ENCODE results near the gene OBP2B. TPM values are rescaled to one million over a fixed set of nuclear protein-coding genes. Genes with fewer than 3 reads are reported as not detected.
"Not testable (repeated sequence)": the region's sequence is repeated elsewhere in the genome, so short reads cannot be mapped to it uniquely, and the experiment has no call there.

Gene OBP2B
- polyA plus RNA-seq, 2 donors, result not detected

- Histone ChIP-seq H3K36me3 (ENCODE audit: control insufficient read depth in 2 of 2, insufficient read depth in 2 of 2, low read length in 1 of 2) (peaks cover 0 to 7% of the 10 kb centered on the region in 2 donors), H3K4me3 (ENCODE audit: low read depth in 1 of 2, low read length in 2 of 2) (peak overlapping the region in 1 of 2 donors; percentile 19), H3K4me1 (ENCODE audit: control insufficient read depth in 2 of 2, insufficient read depth in 2 of 2, low read length in 1 of 2) (peaks cover 8 to 12% of the 10 kb centered on the region in 2 donors), H3K9me3 (ENCODE audit: control insufficient read depth in 2 of 2, insufficient read depth in 1 of 2, low read depth in 1 of 2, low read length in 1 of 2) (no peaks in the 10 kb centered on the region), H3K27me3 (ENCODE audit: control insufficient read depth in 1 of 2, insufficient read depth in 2 of 2, low read length in 2 of 2) (no peaks in the 10 kb centered on the region), H3K27ac (ENCODE audit: low read depth in 2 of 2, low read length in 1 of 2) (peak overlapping the region; percentile 95 to 96)
- WGBS, 2 donors, result 44 to 53% methylated on average over 11 of the region's 11 CpGs
Observed at GRCh38 chr9:133251773-133252172, 42.7 kb upstream of the OBP2B start.

- H3K27ac ChIP-seq (ENCODE audit: low read depth in 2 of 2, low read length in 1 of 2), result peak overlapping the region; percentile 95 to 96
- H3K36me3 ChIP-seq (ENCODE audit: control insufficient read depth in 2 of 2, insufficient read depth in 2 of 2, low read length in 1 of 2); H3K4me3 ChIP-seq (ENCODE audit: low read depth in 1 of 2, low read length in 2 of 2); H3K9me3 ChIP-seq (ENCODE audit: control insufficient read depth in 2 of 2, insufficient read depth in 1 of 2, low read depth in 1 of 2, low read length in 1 of 2); H3K27me3 ChIP-seq (ENCODE audit: control insufficient read depth in 1 of 2, insufficient read depth in 2 of 2, low read length in 2 of 2): not testable (repeated sequence)
- H3K4me1 ChIP-seq (ENCODE audit: control insufficient read depth in 2 of 2, insufficient read depth in 2 of 2, low read length in 1 of 2), result peaks cover 11 to 12% of the 10 kb centered on the region in 2 donors
- WGBS, 2 donors, result 79 to 86% methylated on average over 6 of the region's 6 CpGs
Observed at GRCh38 chr9:133251221-133251620, 42.2 kb upstream of the OBP2B start.

GRCh38 chr9:133250741-133251170 is 41.7 kb upstream of the OBP2B start:
- Histone ChIP-seq H3K4me3 (ENCODE audit: low read depth in 1 of 2, low read length in 2 of 2) (no peak overlapping the region), H3K4me1 (ENCODE audit: control insufficient read depth in 2 of 2, insufficient read depth in 2 of 2, low read length in 1 of 2) (peaks cover 11 to 12% of the 10 kb centered on the region in 2 donors), H3K27ac (ENCODE audit: low read depth in 2 of 2, low read length in 1 of 2) (peak overlapping the region; percentile 87 to 96), H3K27me3 (ENCODE audit: control insufficient read depth in 1 of 2, insufficient read depth in 2 of 2, low read length in 2 of 2) (no peaks in the 10 kb centered on the region), H3K36me3 (ENCODE audit: control insufficient read depth in 2 of 2, insufficient read depth in 2 of 2, low read length in 1 of 2) (peaks cover 0 to 4% of the 10 kb centered on the region in 2 donors), H3K9me3 (ENCODE audit: control insufficient read depth in 2 of 2, insufficient read depth in 1 of 2, low read depth in 1 of 2, low read length in 1 of 2) (no peaks in the 10 kb centered on the region)
- 52% methylated on average over 5 of the region's 5 CpGs for WGBS, 2 donors

- Histone ChIP-seq H3K27ac (ENCODE audit: low read depth in 2 of 2, low read length in 1 of 2) (no peak overlapping the region), H3K9me3 (ENCODE audit: control insufficient read depth in 2 of 2, insufficient read depth in 1 of 2, low read depth in 1 of 2, low read length in 1 of 2) (no peaks in the 10 kb centered on the region), H3K27me3 (ENCODE audit: control insufficient read depth in 1 of 2, insufficient read depth in 2 of 2, low read length in 2 of 2) (no peaks in the 10 kb centered on the region), H3K4me1 (ENCODE audit: control insufficient read depth in 2 of 2, insufficient read depth in 2 of 2, low read length in 1 of 2) (peaks cover 11 to 12% of the 10 kb centered on the region in 2 donors), H3K36me3 (ENCODE audit: control insufficient read depth in 2 of 2, insufficient read depth in 2 of 2, low read length in 1 of 2) (no peaks in the 10 kb centered on the region), H3K4me3 (ENCODE audit: low read depth in 1 of 2, low read length in 2 of 2) (no peak overlapping the region)
- 92 to 100% methylated on average over 1 of the region's 1 CpG for WGBS, 2 donors
Observed at GRCh38 chr9:133249337-133249736, 40.3 kb upstream of the OBP2B start.

GRCh38 chr9:133248726-133249295 is 39.8 kb upstream of the OBP2B start:
- no peak overlapping the region for H3K4me3 ChIP-seq (ENCODE audit: low read depth in 1 of 2, low read length in 2 of 2)
- no peaks in the 10 kb centered on the region for H3K27me3 ChIP-seq (ENCODE audit: control insufficient read depth in 1 of 2, insufficient read depth in 2 of 2, low read length in 2 of 2)
- 85 to 86% methylated on average over 8 of the region's 8 CpGs for WGBS, 2 donors
- peaks cover 11 to 12% of the 10 kb centered on the region in 2 donors for H3K4me1 ChIP-seq (ENCODE audit: control insufficient read depth in 2 of 2, insufficient read depth in 2 of 2, low read length in 1 of 2)
- no peaks in the 10 kb centered on the region for H3K36me3 ChIP-seq (ENCODE audit: control insufficient read depth in 2 of 2, insufficient read depth in 2 of 2, low read length in 1 of 2)
- H3K27ac ChIP-seq (ENCODE audit: low read depth in 2 of 2, low read length in 1 of 2), result no peak overlapping the region
- no peaks in the 10 kb centered on the region for H3K9me3 ChIP-seq (ENCODE audit: control insufficient read depth in 2 of 2, insufficient read depth in 1 of 2, low read depth in 1 of 2, low read length in 1 of 2)

GRCh38 chr9:133247632-133248031 is 38.6 kb upstream of the OBP2B start:
- 77 to 82% methylated on average over 5 to 6 of the region's 6 CpGs for WGBS, 2 donors
- Histone ChIP-seq H3K36me3 (ENCODE audit: control insufficient read depth in 2 of 2, insufficient read depth in 2 of 2, low read length in 1 of 2) (no peaks in the 10 kb centered on the region), H3K4me3 (ENCODE audit: low read depth in 1 of 2, low read length in 2 of 2) (no peak overlapping the region), H3K9me3 (ENCODE audit: control insufficient read depth in 2 of 2, insufficient read depth in 1 of 2, low read depth in 1 of 2, low read length in 1 of 2) (no peaks in the 10 kb centered on the region), H3K27ac (ENCODE audit: low read depth in 2 of 2, low read length in 1 of 2) (no peak overlapping the region), H3K4me1 (ENCODE audit: control insufficient read depth in 2 of 2, insufficient read depth in 2 of 2, low read length in 1 of 2) (peaks cover 11% of the 10 kb centered on the region in 2 donors), H3K27me3 (ENCODE audit: control insufficient read depth in 1 of 2, insufficient read depth in 2 of 2, low read length in 2 of 2) (no peaks in the 10 kb centered on the region)

GRCh38 chr9:133246991-133247390 is 37.9 kb upstream of the OBP2B start:
- no peaks in the 10 kb centered on the region for H3K36me3 ChIP-seq (ENCODE audit: control insufficient read depth in 2 of 2, insufficient read depth in 2 of 2, low read length in 1 of 2)
- peaks cover 5 to 10% of the 10 kb centered on the region in 2 donors for H3K4me1 ChIP-seq (ENCODE audit: control insufficient read depth in 2 of 2, insufficient read depth in 2 of 2, low read length in 1 of 2)
- WGBS, 2 donors, result 87 to 88% methylated on average over 6 of the region's 6 CpGs
- no peak overlapping the region for H3K27ac ChIP-seq (ENCODE audit: low read depth in 2 of 2, low read length in 1 of 2)
- H3K27me3 ChIP-seq (ENCODE audit: control insufficient read depth in 1 of 2, insufficient read depth in 2 of 2, low read length in 2 of 2), result no peaks in the 10 kb centered on the region
- no peaks in the 10 kb centered on the region for H3K9me3 ChIP-seq (ENCODE audit: control insufficient read depth in 2 of 2, insufficient read depth in 1 of 2, low read depth in 1 of 2, low read length in 1 of 2)
- H3K4me3 ChIP-seq (ENCODE audit: low read depth in 1 of 2, low read length in 2 of 2), result no peak overlapping the region

GRCh38 chr9:133246562-133246961 is 37.5 kb upstream of the OBP2B start:
- 83 to 84% methylated on average over 16 of the region's 16 CpGs for WGBS, 2 donors

GRCh38 chr9:133242991-133243390 is 33.9 kb upstream of the OBP2B start:
- Histone ChIP-seq H3K36me3 (ENCODE audit: control insufficient read depth in 2 of 2, insufficient read depth in 2 of 2, low read length in 1 of 2) (no peaks in the 10 kb centered on the region), H3K9me3 (ENCODE audit: control insufficient read depth in 2 of 2, insufficient read depth in 1 of 2, low read depth in 1 of 2, low read length in 1 of 2) (no peaks in the 10 kb centered on the region), H3K27me3 (ENCODE audit: control insufficient read depth in 1 of 2, insufficient read depth in 2 of 2, low read length in 2 of 2) (no peaks in the 10 kb centered on the region), H3K4me3 (ENCODE audit: low read depth in 1 of 2, low read length in 2 of 2) (no peak overlapping the region), H3K27ac (ENCODE audit: low read depth in 2 of 2, low read length in 1 of 2) (no peak overlapping the region), H3K4me1 (ENCODE audit: control insufficient read depth in 2 of 2, insufficient read depth in 2 of 2, low read length in 1 of 2) (peaks cover 3 to 14% of the 10 kb centered on the region in 2 donors)
- WGBS, 2 donors, result 68 to 76% methylated on average over 8 of the region's 8 CpGs

More at GRCh38 chr9:133246562-133246961, 37.5 kb upstream of the OBP2B start:
- peaks cover under 1 to 9% of the 10 kb centered on the region in 2 donors for H3K4me1 ChIP-seq (ENCODE audit: control insufficient read depth in 2 of 2, insufficient read depth in 2 of 2, low read length in 1 of 2)
- H3K4me3 ChIP-seq (ENCODE audit: low read depth in 1 of 2, low read length in 2 of 2), result no peak overlapping the region
- no peak overlapping the region for H3K27ac ChIP-seq (ENCODE audit: low read depth in 2 of 2, low read length in 1 of 2)
- H3K9me3 ChIP-seq (ENCODE audit: control insufficient read depth in 2 of 2, insufficient read depth in 1 of 2, low read depth in 1 of 2, low read length in 1 of 2), result no peaks in the 10 kb centered on the region
- no peaks in the 10 kb centered on the region for H3K36me3 ChIP-seq (ENCODE audit: control insufficient read depth in 2 of 2, insufficient read depth in 2 of 2, low read length in 1 of 2)
- H3K27me3 ChIP-seq (ENCODE audit: control insufficient read depth in 1 of 2, insufficient read depth in 2 of 2, low read length in 2 of 2), result no peaks in the 10 kb centered on the region

- no peaks in the 10 kb centered on the region for H3K27me3 ChIP-seq (ENCODE audit: control insufficient read depth in 1 of 2, insufficient read depth in 2 of 2, low read length in 2 of 2)
- 85 to 90% methylated on average over 14 of the region's 14 CpGs for WGBS, 2 donors
- no peak overlapping the region for H3K27ac ChIP-seq (ENCODE audit: low read depth in 2 of 2, low read length in 1 of 2)
- peaks cover 3 to 14% of the 10 kb centered on the region in 2 donors for H3K4me1 ChIP-seq (ENCODE audit: control insufficient read depth in 2 of 2, insufficient read depth in 2 of 2, low read length in 1 of 2)
- H3K36me3 ChIP-seq (ENCODE audit: control insufficient read depth in 2 of 2, insufficient read depth in 2 of 2, low read length in 1 of 2), result no peaks in the 10 kb centered on the region
- H3K4me3 ChIP-seq (ENCODE audit: low read depth in 1 of 2, low read length in 2 of 2), result no peak overlapping the region
- H3K9me3 ChIP-seq (ENCODE audit: control insufficient read depth in 2 of 2, insufficient read depth in 1 of 2, low read depth in 1 of 2, low read length in 1 of 2), result no peaks in the 10 kb centered on the region
Observed at GRCh38 chr9:133242241-133242640, 33.2 kb upstream of the OBP2B start.

Measured in esophagus (tissue), 2 donors.